ENCODE data around the gene COL9A1.
"Not testable (repeated sequence)": the region's sequence is repeated elsewhere in the genome, so short reads cannot be mapped to it uniquely, and the experiment has no call there.

COL9A1 gene

DNA sequence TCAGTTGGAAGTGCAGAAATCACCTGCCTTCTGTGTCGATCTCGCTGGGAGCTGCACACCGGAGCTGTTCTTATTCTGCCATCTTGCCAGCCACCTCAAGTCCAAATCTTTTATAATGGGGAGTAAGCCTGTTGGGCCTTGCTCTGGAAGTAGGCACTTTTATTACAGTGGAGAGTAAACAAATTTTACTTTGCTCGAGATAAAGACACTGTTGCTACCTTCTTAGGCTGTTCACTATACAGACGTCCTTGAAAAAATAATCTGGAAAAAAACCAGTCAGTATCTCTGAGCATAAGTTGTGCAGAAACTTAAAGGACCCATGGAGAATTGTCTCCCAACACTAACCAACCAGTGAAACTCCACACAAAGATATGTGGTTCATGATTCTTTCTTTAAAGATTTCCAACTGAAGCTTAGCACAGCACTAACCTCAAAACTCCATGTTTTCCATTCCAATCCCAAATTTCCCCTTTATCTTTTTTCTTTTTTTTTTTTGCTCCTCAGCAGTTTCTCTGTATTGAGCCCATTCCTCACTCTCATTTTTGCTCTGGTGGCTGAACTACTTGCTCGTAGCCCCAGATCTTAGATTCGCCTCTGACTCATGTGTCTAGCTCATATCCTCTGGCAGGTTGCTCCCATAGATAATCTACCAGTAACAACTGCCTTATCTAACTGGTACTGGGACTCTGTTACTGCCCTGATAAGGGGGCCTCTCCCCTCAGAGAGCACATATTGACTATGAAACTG lies 34.3 kb upstream of the COL9A1 start:
- TF ChIP-seq, protein P1, sequence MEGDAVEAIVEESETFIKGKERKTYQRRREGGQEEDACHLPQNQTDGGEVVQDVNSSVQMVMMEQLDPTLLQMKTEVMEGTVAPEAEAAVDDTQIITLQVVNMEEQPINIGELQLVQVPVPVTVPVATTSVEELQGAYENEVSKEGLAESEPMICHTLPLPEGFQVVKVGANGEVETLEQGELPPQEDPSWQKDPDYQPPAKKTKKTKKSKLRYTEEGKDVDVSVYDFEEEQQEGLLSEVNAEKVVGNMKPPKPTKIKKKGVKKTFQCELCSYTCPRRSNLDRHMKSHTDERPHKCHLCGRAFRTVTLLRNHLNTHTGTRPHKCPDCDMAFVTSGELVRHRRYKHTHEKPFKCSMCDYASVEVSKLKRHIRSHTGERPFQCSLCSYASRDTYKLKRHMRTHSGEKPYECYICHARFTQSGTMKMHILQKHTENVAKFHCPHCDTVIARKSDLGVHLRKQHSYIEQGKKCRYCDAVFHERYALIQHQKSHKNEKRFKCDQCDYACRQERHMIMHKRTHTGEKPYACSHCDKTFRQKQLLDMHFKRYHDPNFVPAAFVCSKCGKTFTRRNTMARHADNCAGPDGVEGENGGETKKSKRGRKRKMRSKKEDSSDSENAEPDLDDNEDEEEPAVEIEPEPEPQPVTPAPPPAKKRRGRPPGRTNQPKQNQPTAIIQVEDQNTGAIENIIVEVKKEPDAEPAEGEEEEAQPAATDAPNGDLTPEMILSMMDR (conservative IDR thresholded peaks at IDR 0.05; ENCODE audit: control insufficient read depth, insufficient read depth, low read depth, low read length) = no peak
- no peak overlapping the region for H3K4me3 ChIP-seq (ENCODE audit: control insufficient read depth, low read depth, low read length)
- DNase-seq (ENCODE audit: low read depth) = no peak

DNA sequence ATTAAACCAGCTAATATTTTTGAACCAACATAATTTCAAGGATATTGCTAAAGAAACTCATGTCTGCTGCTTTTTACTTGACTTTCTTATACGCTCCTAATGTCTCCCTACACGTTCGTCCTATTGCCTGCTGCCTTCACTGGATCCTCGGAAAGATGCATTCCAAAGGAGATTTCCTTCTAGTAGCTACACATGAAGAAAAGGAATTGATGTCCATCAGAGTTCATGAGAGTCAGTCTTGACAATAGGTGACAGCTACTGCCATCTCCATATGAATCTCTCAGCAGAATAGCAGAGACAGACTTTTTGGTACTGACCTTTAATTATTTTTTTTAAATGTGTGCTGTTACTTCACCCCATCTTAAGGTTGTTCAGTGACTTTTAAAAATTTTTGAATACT lies 24.2 kb upstream of the COL9A1 start:
- no peak overlapping the region for H3K4me3 ChIP-seq (ENCODE audit: control insufficient read depth, low read depth, low read length)
- TF ChIP-seq, protein P1 (conservative IDR thresholded peaks at IDR 0.05; ENCODE audit: control insufficient read depth, insufficient read depth, low read depth, low read length) = no peak
- DNase-seq (ENCODE audit: low read depth) = no peak

DNA sequence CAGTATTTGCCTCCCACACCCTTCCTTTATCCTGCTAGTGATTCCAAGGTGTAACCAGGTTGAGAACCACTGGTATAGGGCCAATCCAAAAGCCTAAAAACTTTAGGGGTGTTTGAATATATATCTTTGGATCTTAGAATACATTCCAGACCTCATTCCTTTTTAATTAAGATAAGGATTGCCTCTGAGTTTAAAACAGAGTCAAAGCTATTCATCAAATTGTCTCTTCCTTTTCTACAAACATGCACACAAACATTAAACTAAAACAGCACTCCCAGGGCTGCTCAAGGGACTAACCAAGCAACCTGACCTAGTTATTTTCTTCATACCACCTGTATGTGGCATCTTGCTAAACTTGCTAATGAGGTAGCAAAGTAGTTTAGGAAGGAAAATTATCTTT lies 22.1 kb upstream of the COL9A1 start:
- TF ChIP-seq, protein P1 (conservative IDR thresholded peaks at IDR 0.05; ENCODE audit: control insufficient read depth, insufficient read depth, low read depth, low read length) = no peak
- no peak overlapping the region for H3K4me3 ChIP-seq (ENCODE audit: control insufficient read depth, low read depth, low read length)
- DNase-seq (ENCODE audit: low read depth) = no peak

DNA sequence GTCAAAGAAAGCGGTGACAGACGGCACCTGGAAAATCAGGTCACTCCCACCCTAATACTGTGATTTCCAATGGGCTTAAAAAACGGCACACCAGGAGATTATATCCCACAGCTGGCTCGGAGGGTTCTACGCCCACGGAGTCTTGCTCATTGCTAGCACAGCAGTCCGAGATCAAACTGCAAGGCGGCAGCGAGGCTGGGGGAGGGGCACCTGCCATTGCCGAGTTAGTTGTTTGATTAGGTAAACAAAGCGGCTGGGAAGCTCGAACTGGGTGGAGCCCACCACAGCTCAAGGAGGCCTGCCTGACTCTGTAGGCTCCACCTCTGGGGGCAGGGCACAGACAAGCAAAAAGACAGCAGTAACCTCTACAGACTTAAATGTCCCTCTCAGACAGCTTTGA lies 14.9 kb upstream of the COL9A1 start:
- H3K4me3 ChIP-seq (ENCODE audit: control insufficient read depth, low read depth, low read length); DNase-seq (ENCODE audit: low read depth): not testable (repeated sequence)

DNA sequence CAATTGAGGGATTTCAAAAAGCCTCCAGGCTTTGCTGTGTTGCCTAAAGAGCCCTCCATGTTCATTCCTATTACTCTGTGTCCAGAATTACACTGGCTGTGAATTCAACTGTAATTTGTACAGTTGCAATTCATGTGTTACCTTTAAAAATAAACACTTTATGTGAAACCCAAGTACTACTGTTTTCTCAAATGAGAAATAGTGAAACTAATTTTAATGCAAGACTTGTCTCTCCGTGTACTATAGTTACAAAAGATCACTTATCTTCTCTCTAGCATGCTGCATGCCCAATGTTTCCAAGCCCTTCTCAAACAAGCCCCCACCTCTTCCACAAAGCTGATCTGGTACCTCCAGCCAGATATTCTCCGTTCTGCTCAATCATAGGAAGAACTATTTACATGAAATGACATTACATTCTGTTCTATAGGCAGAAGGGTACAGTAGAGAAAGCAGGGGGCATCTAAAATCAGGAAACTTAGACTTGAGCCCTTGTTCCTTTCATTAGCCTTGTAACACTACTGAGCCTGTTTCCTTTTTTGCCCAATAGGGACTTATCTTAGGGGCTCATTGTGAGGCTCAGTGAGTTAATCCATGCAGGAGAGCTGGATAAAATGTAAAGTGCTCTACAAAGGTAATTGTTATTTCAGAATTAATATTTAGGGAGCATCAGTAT lies 12.3 kb upstream of the COL9A1 start:
- H3K4me3 ChIP-seq (ENCODE audit: control insufficient read depth, low read depth, low read length) = no peak overlapping the region
- DNase-seq (ENCODE audit: low read depth) = no peak
- TF ChIP-seq, protein P1 (conservative IDR thresholded peaks at IDR 0.05; ENCODE audit: control insufficient read depth, insufficient read depth, low read depth, low read length) = no peak

DNA sequence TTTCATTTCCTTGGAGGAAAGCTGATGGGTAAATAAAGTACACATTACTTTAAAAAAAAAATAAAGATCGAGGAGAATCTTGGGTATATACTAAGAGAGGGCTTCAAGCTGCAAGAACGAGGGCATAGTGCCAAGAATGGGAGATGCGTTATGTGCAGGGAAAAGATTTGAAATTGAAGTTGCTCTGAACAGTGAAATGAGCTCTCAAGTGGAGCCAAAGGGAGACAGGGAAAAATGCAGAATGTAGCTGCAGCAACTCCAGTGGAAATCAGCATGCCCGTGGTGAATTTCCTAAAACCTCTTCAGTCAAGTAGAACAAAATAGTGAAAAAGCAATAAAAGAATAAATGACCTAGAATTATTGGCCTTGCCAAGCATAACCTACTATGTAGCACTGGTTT lies 11.4 kb upstream of the COL9A1 start:
- DNase-seq (ENCODE audit: low read depth) = peak; percentile 3
- TF ChIP-seq, protein P1 (conservative IDR thresholded peaks at IDR 0.05; ENCODE audit: control insufficient read depth, insufficient read depth, low read depth, low read length) = no peak
- H3K4me3 ChIP-seq (ENCODE audit: control insufficient read depth, low read depth, low read length) = no peak overlapping the region

DNA sequence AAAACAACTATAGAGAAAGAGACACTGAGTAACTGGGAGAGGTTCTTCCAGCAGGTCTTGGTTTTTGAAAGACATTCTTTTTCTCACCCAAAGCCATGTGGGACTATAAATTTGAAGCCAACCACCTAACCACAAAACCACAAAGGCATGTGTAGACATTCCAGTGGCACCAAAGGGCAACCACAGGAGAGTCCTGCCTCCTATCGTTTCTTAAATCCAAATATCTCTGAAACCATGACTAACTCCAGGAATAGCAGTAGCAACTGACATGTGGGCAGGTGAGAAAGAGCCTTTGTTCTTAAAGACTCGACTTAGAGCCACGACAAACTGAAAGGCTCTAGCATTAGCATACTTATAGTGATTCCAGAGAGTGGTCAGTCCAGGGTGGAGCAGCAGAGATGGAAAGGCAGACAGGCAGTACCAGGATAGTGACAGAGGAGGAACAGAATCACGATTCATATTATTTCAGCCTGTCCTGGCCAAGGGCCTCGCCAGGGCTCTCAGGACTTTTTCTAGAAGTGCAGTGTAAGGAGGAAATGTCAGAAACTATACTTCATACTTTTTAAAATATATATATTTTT lies 9.4 kb upstream of the COL9A1 start:
- DNase-seq (ENCODE audit: low read depth) = peak; percentile 80
- no peak overlapping the region for H3K4me3 ChIP-seq (ENCODE audit: control insufficient read depth, low read depth, low read length)
- TF ChIP-seq, protein P1 (conservative IDR thresholded peaks at IDR 0.05; ENCODE audit: control insufficient read depth, insufficient read depth, low read depth, low read length) = no peak
